Hippocampal formation (tissue), 2 donors: Measurements from ENCODE around the gene MRPL49.
"Not testable (repeated sequence)": the region's sequence is repeated elsewhere in the genome, so short reads cannot be mapped to it uniquely, and the experiment has no call there.

Experiments used
- DNase-seq, 2 donors: peaks; one replicate each; lab custom pipeline; 2025; lab: John Stamatoyannopoulos, UW

Gene MRPL49

DNA sequence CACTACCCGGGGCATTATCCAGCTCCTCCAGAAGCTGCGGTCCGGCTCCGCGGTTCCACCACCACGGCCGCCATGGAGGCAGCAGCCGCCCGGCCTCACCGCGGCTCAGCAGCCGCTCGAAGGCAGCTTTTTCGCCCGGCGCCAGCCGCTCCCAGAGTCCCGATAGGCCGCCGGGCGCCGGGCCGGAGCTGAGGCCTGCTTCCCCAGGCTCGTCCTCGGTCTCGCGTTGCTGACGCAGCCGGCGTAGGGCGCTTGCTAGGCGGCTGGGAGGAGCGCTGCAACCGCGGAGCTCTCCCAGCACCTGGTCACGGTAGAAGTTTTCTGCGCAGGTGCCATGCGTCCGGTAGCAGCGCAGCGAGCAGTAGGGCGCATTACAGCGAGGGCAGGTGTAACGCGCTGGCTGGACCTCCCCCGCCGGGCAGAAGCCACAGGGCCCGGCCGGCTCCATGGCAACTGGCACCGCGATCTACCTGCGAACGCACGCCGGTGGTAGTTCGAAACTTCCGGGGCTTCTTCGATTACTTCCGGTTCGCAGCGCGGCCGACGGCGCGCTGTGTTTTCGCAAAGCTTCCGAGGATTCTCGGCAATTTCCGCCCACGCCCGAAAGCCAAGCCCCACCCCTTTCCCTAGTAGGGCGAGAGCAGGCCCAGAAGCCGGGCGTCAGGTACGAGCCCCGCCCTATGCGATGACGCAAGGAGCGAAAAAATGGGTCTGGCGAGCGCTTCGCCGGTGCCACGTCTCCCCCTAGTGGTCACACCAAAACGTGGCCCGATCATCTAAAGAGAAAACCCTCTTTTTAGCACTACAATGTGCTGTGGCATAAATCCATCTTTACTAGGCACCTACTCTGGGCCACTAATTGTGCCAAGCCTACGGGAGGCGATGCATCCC lies 4.7 kb upstream of the MRPL49 start, which contains the start of gene ZNHIT2:
Gene ZNHIT2 (minus strand): TSS at position 496 of the 891 bp plus-strand sequence. CDS start 48 bp downstream, at position 448.
- peak; percentile 97 to 98 for DNase-seq

DNA sequence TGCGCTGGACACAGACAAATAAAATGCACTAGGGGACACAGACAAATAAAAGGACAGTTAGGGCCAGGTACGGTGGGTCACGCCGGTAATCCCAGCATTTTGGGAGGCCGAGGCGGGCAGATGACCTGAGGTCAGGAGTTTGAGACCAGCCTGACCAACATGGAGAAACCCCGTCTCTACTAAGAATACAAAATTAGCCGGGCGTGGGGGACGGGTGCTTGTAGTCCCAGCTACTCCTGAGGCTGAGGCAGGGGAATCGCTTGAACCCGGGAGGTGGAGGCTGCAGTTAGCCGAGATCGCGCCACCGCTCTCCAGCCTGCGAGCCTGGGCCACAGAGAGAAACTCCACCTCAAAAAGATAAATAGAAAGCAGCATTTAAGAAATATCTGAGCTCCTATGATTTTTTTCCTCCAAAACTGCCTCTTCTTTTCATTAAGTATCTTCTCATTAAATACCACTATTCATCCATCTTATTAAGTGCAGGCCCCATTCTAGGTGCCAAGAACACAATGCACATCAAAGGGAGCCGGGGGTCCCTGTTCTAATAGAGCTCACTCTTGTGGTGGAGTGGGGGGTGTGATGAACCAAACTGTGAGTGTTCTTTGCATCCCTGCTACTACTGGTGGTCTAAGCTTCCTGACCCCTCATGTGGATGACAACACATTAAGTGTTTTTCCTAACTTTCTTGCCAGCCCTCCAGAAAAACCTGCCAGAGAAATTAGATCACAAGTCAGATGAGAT lies 3.9 kb upstream of the MRPL49 start:
- no peak for DNase-seq

DNA sequence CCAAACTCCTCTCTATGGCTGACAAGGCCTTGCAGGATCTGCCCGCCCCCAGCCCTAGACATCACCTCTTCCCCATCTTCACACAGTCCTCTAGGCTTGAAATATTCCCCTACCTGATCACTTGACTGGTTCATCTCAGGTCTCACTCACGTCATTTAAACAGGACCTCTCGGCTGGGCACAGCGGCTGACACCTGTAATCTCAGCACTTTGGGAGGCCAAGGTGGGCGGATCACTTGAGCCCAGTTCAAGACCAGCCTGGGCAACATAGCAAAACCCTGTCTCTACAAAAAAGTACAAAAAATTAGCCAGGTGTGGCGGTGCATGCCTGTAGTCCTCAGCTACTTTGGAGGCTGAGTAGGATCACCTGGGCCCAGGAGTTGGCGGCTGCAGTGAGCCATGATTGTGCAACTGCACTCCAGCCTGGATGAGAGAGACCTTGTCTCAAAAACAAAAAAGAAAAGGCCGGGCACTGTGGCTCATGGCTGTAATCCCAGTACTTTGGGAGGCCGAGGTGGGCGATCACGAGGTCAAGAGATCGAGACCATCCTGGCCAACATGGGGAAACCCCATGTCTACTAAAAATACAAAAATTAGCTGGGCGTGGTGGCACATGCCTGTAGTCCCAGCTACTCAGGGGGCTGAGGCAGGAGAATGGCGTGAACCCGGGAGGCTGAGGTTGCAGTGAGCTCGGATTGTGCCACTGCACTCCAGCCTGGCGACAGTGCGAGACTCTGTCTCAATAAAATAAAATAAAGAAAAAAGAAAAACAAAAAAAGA lies 3.0 kb upstream of the MRPL49 start:
- not testable (repeated sequence) for DNase-seq

DNA sequence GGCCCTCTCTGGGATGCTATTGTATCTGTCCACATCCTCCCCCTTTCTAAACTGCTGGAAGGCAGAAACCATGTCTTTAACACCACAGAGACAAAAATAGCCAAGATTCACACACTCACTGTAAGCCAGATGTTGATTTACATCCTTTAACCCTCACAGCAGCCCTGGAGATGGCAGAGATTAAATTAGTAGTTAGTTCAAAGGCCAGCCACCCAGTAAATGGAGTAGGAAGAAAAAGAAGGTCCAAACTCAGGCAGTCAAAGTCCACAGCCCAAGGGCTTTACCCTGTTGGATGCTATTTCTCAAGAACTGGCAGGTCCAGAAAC lies 2.5 kb upstream of the MRPL49 start:
- no peak for DNase-seq

DNA sequence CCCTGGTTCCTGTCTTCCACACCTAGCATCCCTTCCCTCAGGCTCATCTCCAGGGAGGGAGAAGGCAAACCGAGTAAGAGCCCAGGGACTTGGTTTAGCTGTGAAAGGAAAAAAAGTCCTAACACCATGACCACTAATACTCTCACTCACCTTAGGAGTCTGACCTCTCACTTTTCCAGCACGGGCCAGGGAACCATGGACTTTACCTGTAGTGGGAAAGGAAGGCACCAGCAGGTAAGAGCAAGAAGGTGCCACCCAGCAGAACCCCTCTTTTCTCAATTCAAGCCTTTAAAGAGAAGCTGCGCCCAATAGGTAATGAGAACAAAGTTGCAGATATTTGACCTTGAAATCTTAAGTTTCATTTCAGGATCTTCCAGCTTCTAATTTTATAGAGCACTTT lies 1.3 kb upstream of the MRPL49 start:
- DNase-seq: no peak

DNA sequence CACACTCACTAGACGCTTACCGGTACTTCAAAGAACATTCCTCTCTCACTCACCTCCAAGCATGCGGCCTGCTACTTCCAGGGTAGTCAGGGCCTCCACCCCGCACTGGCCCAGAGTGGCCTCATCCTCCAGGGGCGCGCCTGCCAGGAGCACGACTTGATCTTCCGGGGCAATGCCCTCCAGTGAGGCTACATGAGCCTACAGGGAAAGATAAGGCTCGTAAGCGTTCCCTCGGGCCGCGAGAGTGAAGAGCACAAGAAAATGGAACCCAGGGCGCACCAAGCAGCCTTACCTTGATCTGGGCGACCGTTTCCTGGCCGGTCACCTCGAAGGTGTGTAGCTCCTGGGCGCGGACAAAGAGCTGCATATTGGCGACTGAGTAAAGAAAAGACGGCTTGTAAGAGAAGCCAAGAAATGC lies 665 bp upstream of the MRPL49 start:
- DNase-seq: no peak

DNA sequence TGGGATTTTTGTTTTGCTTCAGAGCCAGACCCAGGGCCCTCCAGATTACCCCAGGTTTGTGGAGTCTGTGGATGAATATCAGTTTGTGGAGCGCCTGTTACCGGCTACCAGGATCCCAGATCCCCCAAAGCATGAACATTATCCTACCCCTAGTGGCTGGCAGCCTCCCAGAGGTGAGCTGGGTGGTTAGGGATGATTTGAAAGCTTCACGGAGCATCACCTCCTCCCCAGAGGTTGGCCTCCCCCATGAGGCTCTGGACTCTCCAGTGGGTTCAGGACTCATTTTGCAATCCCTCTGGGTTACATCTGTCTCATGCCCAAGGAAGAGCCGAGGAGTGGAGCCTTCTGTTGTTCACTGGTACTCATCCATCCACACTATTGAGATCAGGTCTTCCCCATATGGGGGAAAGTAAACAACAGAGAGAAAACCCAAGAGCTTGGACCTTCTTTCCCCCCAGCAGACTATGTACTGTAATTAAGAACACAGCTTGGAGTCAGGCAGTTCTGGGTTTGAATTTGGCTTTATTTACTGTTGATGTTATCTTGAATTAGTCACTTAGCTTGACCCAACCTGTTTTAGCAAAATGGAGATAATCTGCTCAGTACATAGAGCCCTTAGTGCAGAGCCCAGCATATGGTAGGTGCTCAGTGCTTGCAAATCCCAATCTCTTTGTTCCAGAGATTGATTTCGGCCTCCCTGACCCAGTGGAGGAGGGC lies 2.5 kb downstream of the MRPL49 start:
- DNase-seq: no peak

DNA sequence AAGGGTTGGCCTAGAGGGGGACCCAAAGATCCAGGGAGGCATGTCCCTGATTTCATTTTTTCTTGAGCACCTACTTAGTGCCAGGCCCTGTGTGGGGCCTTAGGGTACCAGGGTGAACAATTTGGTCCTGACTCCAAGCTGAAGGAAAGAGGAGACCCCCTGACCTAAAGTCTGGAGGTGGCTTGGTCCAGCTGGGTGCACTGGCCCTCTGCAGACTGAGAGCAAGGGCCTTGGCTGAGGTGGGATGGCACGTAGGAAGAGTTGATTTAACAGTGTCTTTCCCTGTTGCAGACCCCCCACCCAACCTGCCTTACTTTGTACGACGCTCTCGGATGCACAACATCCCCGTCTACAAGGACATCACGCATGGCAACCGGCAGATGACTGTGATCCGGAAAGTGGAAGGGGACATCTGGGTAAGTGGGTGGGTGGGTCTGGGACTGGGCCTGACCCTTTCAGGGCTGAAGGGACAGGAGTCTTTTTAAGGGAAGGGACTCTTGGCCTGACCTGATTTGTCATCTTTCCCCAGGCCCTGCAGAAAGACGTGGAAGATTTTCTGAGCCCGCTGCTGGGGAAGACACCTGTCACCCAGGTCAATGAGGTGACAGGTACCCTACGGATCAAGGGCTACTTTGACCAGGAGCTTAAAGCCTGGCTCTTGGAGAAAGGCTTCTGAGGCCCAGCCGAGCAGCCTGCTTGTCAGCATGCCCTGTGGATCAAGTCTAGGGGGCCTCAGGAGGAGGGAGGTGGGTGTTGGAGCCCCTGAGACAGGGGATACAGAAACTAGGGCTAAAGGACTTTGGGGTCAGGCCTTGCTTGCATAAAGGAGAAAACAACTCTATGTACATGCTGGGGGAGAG lies 3.3 kb downstream of the MRPL49 start:
- DNase-seq: no peak

DNA sequence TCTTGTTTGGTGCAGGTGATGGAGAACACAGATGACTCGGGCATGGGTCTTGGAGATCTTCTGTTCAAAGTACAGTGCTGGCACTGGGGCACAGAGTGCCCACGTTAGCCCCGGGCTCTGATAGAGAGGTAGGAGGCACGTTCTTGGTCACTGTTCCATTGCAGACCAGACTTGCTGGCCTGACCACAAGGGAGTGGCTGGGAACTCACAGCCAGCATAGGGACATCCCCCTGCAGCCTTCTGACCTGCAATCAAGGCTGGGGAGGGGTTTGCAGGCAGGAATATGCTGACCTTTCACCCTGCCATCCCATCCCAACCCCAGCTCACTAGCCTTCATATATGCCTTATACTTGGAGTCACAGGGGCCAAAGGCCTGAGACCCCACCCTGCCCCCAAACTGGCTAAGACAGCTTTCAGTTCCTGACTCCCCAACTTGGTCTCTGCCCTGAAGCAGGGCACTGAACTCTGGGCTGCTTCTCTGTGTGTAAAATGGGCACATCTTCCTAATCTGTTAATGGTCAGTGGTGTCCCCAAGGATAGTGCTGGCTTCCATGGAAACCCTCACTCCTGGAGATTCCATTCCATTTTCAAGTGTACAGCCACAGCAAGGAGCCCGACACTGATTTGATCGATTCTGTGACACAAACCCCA lies 4.6 kb downstream of the MRPL49 start:
- no peak for DNase-seq

DNA sequence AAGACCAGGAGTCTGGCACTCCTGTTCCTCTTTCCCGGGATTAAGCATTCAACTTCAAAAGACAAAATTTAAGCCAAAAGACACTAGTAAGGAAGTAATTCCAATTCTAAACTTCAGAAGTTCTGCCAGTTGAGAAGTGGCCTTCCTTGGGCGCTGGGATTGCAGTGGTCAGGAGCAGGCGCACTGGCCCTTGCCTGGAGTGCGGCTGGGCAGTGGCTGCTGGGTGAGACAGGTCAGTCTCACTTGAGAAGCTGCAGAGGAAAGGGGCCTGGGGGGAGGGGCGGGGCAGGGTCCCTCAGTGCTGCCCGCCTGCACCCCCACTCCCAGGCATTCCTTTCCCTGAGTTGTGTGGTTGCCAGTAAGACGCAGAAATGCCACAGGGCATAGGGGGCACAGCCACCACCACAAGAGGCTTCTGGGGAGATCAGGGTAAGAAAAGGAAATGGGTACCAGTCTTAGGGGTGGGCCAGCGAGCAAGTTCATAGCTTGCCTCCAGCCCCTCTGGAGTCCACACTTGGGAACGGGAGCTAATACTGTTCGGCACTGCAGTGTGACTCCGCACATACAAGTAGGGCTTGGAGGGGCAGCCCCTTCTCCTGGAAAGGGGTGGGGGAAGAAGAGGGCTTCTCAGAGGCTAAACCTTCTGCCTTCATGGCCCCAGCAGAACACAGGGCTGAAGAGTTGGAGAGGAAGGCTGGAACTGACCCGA lies 5.5 kb downstream of the MRPL49 start:
- DNase-seq: no peak

DNA sequence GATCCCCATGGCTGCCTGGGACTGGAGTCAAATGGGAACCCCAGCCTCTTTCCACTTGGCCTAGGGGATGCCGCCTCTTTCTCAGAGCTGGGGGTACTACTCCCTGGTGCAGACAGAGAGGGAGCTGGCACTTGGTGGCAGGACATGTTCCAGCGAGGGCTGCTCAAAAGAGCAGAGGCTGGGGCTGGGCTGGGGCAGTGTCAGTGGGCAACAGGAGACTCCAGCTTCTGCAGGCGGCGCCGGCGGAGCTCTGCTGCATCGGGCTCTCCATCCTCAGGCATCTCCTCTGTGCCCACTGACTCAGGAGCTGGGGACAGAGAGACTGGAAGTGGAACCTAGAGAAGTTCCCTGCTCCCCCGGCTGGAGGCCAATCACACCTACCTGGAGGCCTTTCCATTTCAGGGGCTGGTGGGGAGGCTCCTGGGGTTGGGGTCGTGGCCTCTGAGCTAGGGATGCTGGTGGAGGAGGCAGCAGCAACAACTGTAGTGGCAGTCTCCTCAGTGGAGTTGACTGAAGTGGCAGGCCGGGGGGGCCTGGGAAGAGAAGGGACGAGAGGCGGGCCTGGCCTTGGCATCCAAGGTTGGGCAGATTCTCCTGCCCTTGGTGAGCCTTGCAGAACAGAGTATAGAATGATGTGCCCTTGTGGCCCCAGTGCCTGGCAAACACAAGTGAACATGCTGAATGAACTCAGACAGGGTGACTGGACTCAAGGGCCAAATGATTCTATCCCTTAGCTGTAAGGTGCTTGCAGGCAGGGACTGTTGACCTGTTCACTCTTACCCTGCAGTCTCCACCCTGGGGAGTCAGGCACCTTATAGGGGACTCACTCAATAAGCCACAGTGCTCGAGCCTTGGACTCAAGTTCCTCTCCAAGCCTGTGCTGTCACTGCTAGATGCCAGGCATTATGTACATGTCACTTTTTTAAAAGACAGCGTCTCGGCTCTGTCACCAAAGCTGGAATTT lies 6.3 kb downstream of the MRPL49 start:
- no peak for DNase-seq

DNA sequence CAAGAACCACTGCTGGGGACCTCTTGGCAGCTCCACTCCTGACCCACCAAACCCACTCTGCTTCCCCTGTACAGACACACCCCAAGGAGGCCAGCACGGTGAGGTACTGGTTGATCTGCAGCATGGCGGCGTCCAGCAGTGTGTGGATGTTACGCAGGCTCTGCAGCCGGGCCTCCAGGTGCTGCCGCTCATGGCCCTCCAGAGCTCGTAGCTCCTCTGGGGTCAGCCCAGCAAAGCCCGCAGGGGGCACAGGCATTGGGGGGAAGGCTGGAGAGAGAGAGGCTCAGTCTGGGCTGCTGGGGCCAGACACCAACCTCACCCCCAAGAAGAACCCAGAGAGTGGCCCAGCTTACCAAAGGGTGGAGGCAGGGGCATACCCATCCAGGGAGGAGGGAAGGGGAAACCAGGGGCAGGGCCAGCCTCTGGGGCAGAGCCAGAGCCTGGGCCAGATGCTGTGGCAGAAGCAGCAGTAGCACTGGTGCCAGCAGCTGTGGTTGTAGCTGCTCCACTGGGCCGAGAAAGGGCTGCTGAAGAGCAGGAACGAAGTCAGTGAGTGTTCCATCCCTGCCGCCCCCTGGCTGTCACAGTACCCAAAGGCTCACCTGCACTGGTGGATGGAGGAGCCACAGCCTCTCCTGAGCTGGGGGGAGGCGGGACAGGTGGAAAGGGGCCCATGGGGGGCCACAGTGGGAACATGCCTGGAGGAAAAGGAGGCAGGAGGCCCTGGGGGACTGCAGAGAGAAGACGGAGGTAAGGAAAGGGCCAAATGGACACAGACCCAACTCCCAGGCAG lies 7.7 kb downstream of the MRPL49 start:
- no peak for DNase-seq

DNA sequence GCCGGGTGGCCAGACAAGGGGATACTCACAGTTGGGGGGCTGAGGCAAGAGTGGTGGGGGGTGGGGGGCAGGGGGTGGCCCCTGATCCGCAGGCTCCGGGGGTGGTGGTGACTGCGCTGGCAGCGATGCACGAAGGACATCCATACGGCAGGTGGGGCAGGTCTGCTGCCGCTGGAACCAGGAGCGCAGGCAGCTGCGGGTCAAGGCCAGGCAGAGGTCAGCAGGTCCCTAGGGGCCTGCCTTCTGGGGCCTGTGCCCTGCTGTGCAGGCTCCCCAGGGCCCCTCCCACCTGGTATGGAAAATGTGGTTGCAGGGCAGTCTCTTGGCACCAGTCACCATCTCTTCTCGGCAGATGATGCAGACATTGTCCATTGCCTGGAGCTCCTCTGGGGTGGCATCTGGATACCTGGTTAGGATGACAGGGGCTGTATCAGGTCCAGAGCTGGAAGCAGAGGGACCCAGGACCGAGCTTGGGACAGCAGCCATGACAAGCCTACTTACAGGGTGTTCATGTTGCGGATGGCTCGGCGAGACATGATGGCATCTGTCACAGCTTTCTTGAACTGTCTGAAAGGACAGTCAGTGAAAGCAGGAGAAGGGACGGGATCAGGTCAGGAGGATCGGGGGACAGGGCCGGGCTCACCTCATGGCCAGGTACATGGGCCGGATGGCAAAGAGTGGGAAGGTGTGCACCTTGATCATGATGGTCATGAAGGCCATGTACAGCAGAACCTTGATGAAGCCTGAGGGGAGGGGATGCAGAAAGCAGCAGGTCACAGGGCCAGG lies 8.7 kb downstream of the MRPL49 start:
- DNase-seq: no peak

DNA sequence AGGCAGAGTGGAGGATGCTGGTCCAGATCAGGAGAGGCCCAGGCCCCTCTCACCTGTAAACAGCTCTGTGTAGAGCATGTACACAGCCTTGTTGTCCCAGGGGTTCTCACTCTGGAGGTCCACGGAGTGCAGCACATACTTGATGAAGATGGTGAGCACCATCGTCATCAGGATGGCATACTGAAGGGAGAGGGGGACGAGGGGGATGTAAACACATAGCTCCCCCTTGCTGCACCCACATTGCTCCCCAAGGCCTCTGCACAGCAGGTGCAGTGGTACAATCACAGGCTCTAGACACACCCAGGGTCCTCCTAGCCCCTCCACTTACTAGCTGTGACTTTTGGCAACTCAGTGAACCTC lies 9.3 kb downstream of the MRPL49 start:
- no peak for DNase-seq

DNA sequence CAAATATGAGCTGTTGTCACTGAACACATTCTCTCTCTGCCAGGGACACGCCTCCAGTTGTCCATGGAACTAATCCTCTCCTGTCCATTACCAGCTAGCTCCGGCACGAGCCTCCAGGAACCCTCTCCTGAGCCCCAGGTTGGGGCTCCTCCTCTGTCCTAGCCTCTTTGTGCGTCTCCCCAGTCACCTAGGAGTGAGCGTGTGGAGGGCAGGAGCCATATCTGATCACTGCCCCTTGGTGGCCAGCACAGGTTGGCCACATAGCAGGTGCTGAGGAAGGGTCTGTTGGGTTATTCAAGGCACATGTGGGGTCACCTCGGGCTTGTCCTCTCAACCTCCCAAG lies 9.7 kb downstream of the MRPL49 start:
- DNase-seq: no peak

DNA sequence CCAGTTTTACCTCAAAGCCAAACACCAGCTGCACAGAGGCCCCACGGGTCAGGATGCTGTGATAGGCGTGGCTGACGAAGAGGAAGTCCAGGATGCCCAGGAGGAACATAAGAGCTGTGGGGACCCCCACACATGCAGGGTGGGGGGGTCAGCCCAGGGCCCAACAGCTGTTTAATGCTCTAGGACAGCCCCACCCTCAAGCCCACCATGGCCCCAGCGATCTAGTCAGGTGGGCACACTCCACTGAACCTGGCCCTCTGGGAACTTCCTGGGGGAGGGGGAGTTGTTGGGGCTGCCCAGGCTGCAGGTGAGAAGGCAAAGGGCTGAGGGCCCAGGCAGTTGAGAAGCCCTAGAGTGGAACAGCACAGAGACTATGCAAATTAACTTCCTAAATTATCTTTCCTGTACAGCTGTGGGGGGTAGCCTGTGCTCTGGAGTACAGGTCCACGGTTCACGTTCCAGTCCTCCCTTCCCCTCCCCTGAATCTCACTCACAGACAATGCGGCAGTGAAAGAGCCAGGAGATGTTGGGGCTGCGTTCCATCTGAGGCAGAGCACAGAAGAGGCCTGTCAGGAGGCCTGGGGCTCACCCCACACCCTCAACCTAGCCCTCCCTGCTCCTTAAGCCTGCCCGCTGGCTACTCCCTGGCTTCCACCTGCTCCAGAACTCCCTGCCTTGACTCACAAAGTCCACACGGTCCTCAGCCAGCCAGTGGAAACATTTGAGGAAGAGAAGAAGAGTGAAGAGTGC lies 10.3 kb downstream of the MRPL49 start:
- DNase-seq: no peak
